HG03565 (cell line): Measurements from ENCODE around the gene SHBG.

Experiments
- ATAC-seq: cut with Tn5 transposase; IDR thresholded peaks from one replicate; pipeline ENCODE4 v1.9.1; 2021; ENCODE audit warnings: mild to moderate bottlenecking, moderate library complexity; ENCODE audit not compliant: unreplicated experiment

The SHBG gene

GRCh38 chr17:7646457-7646856, 16.5 kb downstream of the SHBG start:
- ATAC-seq, result no peak

- no peak for ATAC-seq
Measured at GRCh38 chr17:7647018-7647417, 17.1 kb downstream of the SHBG start.

GRCh38 chr17:7650509-7651096, 20.7 kb downstream of the SHBG start, which contains the start of gene ATP1B2:
Gene ATP1B2 (plus strand): TSS chr17:7650926. CDS start chr17:7651519, 593 bp downstream.
- ATAC-seq, result peak; percentile 32

GRCh38 chr17:7651097-7651664, 21.2 kb downstream of the SHBG start:
- no peak for ATAC-seq

- no peak for ATAC-seq
Measured at GRCh38 chr17:7651665-7652387, 21.9 kb downstream of the SHBG start.

- ATAC-seq, result no peak
Measured at GRCh38 chr17:7652388-7653356, 22.7 kb downstream of the SHBG start.

GRCh38 chr17:7654832-7655540, 25.1 kb downstream of the SHBG start:
- ATAC-seq, result no peak

- ATAC-seq, result no peak
Measured at GRCh38 chr17:7655541-7655840, 25.6 kb downstream of the SHBG start.

GRCh38 chr17:7656958-7657609, 27.1 kb downstream of the SHBG start:
- no peak for ATAC-seq

- ATAC-seq, result no peak
Measured at GRCh38 chr17:7667656-7668406, 37.9 kb downstream of the SHBG start.

GRCh38 chr17:7668482-7668881, 38.5 kb downstream of the SHBG start:
- no peak for ATAC-seq

- ATAC-seq, result no peak
Measured at GRCh38 chr17:7673239-7673638, 43.3 kb downstream of the SHBG start.

- ATAC-seq, result no peak
Measured at GRCh38 chr17:7674934-7675333, 45.0 kb downstream of the SHBG start.

GRCh38 chr17:7676533-7676932, 46.6 kb downstream of the SHBG start:
- ATAC-seq, result no peak

GRCh38 chr17:7677388-7678067, 47.6 kb downstream of the SHBG start:
- ATAC-seq, result no peak
